ENCODE data around the gene MYO6. TPM values are rescaled to one million over a fixed set of nuclear protein-coding genes. Genes with fewer than 3 reads are reported as not detected.

Gene MYO6
- total RNA-seq, 1 experiment from 2014 or later = 46.9 TPM

DNA sequence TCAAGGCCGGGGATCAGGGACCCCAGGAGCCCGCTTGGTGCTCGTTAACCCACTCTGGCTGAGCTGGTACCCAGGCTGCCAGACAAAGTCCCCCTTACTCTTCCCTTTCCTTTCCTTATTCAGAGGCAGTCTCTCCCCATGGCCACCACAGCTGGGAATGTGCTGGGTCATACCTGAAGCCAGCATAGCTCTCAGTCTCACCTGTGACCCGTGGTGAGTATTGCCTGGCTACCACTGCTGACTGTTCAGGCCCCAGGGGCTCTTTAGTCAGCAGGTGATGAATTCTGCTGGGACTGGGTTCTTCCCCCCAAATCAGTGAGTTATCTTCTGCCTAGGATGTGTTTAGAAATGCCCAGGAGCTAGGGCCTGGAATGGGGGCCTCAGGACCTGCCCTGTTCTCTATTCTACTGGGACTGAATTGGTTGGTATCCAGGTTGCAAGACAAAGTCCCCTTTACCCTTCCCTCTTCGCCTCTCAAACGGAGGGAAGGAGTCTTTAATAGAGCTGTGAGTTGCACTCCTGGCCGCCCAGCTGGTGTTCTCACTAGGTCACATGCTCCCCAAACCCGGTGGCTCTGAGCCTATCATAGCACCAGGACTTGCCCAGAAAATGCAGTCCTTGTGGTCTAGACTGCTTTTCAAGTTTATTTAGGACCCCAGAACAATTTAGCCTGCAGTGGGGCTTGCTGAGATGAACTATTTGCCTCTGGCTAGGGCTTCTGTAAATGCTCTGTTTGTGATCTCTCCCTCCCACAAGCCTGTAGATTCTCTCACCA is 64.6 kb downstream of the MYO6 start:
- Histone ChIP-seq H4K8ac (replicated peaks; ENCODE audit: insufficient read length, low read depth, low read length) (no peak overlapping the region), H3K9ac (ENCODE audit: extremely low read depth, insufficient read length, low read length) (no peak overlapping the region), H2AK5ac (ENCODE audit: insufficient read length, low read length) (no peak overlapping the region), H3T11ph (ENCODE audit: low read length) (no peak overlapping the region), H3K27me3 (ENCODE audit: insufficient read depth, low read length) (no peaks in the 10 kb centered on the region), H3K4me1 (ENCODE audit: insufficient read depth, low read length) (no peaks in the 10 kb centered on the region; the same call in 1 of the 2 replicates), H2BK20ac (ENCODE audit: low read depth, low read length, poor library complexity, severe bottlenecking) (no peak overlapping the region), H3K18ac (ENCODE audit: insufficient read length, low read depth, low read length) (no peak overlapping the region), H3K23ac (ENCODE audit: insufficient read length, low read depth, low read length) (no peak overlapping the region), H4K5ac (ENCODE audit: insufficient read length, low read depth, low read length) (no peak overlapping the region), H4K20me1 (ENCODE audit: control insufficient read depth, insufficient read depth, insufficient read length) (no peaks in the 10 kb centered on the region), H3K4ac (ENCODE audit: low read depth, low read length) (no peak overlapping the region), H2BK120ac (ENCODE audit: low read depth, low read length, poor library complexity, severe bottlenecking) (no peak overlapping the region), H3K27ac (ENCODE audit: insufficient read length, low read depth, low read length) (no peak overlapping the region), H3K79me2 (ENCODE audit: insufficient read depth, low read length) (no peaks in the 10 kb centered on the region), H3K56ac (ENCODE audit: insufficient read length, low read depth, low read length) (no peak overlapping the region), H3K9me3 (ENCODE audit: control insufficient read depth, low read depth, low read length) (no peaks in the 10 kb centered on the region), H3K79me1 (ENCODE audit: insufficient read depth, low read depth, low read length, poor library complexity, severe bottlenecking) (no peaks in the 10 kb centered on the region), H3K14ac (ENCODE audit: insufficient read depth, low read length) (no peak overlapping the region), H4K91ac (ENCODE audit: insufficient read length, low read depth, low read length) (no peak overlapping the region), H2BK15ac (ENCODE audit: low read depth, low read length) (no peak overlapping the region), H3K4me2 (ENCODE audit: insufficient read depth, insufficient read length, low read length) (no peak overlapping the region), H2BK12ac (ENCODE audit: insufficient read length, low read depth, low read length) (no peak overlapping the region), H3K23me2 (ENCODE audit: insufficient read length, low read depth, low read length, poor library complexity, severe bottlenecking) (no peaks in the 10 kb centered on the region), H2AFZ (ENCODE audit: low read length) (no peak overlapping the region), H2BK5ac (ENCODE audit: insufficient read length, low read length) (no peak overlapping the region)
- TF ChIP-seq, protein P1, sequence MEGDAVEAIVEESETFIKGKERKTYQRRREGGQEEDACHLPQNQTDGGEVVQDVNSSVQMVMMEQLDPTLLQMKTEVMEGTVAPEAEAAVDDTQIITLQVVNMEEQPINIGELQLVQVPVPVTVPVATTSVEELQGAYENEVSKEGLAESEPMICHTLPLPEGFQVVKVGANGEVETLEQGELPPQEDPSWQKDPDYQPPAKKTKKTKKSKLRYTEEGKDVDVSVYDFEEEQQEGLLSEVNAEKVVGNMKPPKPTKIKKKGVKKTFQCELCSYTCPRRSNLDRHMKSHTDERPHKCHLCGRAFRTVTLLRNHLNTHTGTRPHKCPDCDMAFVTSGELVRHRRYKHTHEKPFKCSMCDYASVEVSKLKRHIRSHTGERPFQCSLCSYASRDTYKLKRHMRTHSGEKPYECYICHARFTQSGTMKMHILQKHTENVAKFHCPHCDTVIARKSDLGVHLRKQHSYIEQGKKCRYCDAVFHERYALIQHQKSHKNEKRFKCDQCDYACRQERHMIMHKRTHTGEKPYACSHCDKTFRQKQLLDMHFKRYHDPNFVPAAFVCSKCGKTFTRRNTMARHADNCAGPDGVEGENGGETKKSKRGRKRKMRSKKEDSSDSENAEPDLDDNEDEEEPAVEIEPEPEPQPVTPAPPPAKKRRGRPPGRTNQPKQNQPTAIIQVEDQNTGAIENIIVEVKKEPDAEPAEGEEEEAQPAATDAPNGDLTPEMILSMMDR (conservative IDR thresholded peaks at IDR 0.05) = no peak
- peak overlapping the region; percentile 57 to 82 (median 71); a peak in 4 of 7 replicates for H3K27ac Mint-ChIP-seq
- H3K36me3 Mint-ChIP-seq (ENCODE audit: insufficient read depth in 1 of 3, low read depth in 3 of 3) = peaks cover 0 to 18% (median 17%) of the 10 kb centered on the region in 3 experiments; a peak in 4 of 7 replicates
- no peaks in the 10 kb centered on the region for H3K27me3 Mint-ChIP-seq (ENCODE audit: low read depth)
- no peaks in the 10 kb centered on the region; a peak in 1 of 5 replicates for H3K9me3 Mint-ChIP-seq
- peaks cover 23 to 31% of the 10 kb centered on the region in 2 experiments for H3K4me1 Mint-ChIP-seq
- H3K4me3 Mint-ChIP-seq = no peak overlapping the region
- DNase-seq = no peak
- WGBS (ENCODE audit: extremely low coverage, insufficient read length, low lambda C conversion rate) = no CpG with 5 or more reads among the region's 8 CpGs

Measured in H9 (cell line).